CD4-positive, alpha-beta T cell treated with Interleukin-6 at 100 ng/mL for 8 hours (primary cell): Measurements from ENCODE around the gene CFAP74.

Source experiments
- DNase-seq: peaks from one replicate; pipeline ENCODE4 v3.0.0-alpha.2; 2020; ENCODE audit warnings: mixed read lengths, low spot score

Gene CFAP74

GRCh38 chr1:1916851-1917251 lies 86.7 kb downstream of the CFAP74 start:
- no peak for DNase-seq

- no peak for DNase-seq
Observed at GRCh38 chr1:1915911-1916840, 87.4 kb downstream of the CFAP74 start.

- no peak for DNase-seq
Observed at GRCh38 chr1:1914971-1915692, 88.5 kb downstream of the CFAP74 start, which contains the start of gene CALML6. Gene CALML6 (plus strand): TSS chr1:1915260. CDS start chr1:1915281, 21 bp downstream.

- DNase-seq: no peak
Observed at GRCh38 chr1:1914101-1914970, 89.2 kb downstream of the CFAP74 start.

- no peak for DNase-seq
Observed at GRCh38 chr1:1911350-1912041, 92.1 kb downstream of the CFAP74 start.

GRCh38 chr1:1910651-1911331 lies 92.8 kb downstream of the CFAP74 start:
- no peak for DNase-seq

GRCh38 chr1:1910033-1910465 lies 93.5 kb downstream of the CFAP74 start:
- DNase-seq: no peak

- DNase-seq: no peak
Observed at GRCh38 chr1:1908506-1908791, 95.1 kb downstream of the CFAP74 start.

- no peak for DNase-seq
Observed at GRCh38 chr1:1907098-1907736, 96.4 kb downstream of the CFAP74 start.

GRCh38 chr1:1906185-1907097 lies 97.1 kb downstream of the CFAP74 start:
- DNase-seq: peak; percentile 67

GRCh38 chr1:1903224-1903623 lies 100.4 kb downstream of the CFAP74 start:
- DNase-seq: no peak

GRCh38 chr1:1901641-1902294 lies 101.8 kb downstream of the CFAP74 start:
- DNase-seq: no peak

- no peak for DNase-seq
Observed at GRCh38 chr1:1900883-1901640, 102.5 kb downstream of the CFAP74 start.

- no peak for DNase-seq
Observed at GRCh38 chr1:1899967-1900327, 103.6 kb downstream of the CFAP74 start.

GRCh38 chr1:1899266-1899966 lies 104.2 kb downstream of the CFAP74 start:
- no peak for DNase-seq

- DNase-seq: no peak
Observed at GRCh38 chr1:1898246-1898933, 105.2 kb downstream of the CFAP74 start.
